GM19395 (cell line): Measurements from ENCODE around the gene MEF2B.

Experiments
- ATAC-seq: cut with Tn5 transposase; IDR thresholded peaks from one replicate; pipeline ENCODE4 v1.9.1; 2021; ENCODE audit warnings: mild to moderate bottlenecking, moderate library complexity; ENCODE audit not compliant: unreplicated experiment

The MEF2B gene

GRCh38 chr19:19170053-19170872 lies at the start of gene MEF2B:
Gene MEF2B (minus strand): TSS chr19:19170263. CDS start chr19:19150735, 19,528 bp downstream.
- peak; percentile 84 for ATAC-seq

- no peak for ATAC-seq
These were observed 48.8 kb upstream of the MEF2B start for GRCh38 chr19:19218911-19219310.

DNA sequence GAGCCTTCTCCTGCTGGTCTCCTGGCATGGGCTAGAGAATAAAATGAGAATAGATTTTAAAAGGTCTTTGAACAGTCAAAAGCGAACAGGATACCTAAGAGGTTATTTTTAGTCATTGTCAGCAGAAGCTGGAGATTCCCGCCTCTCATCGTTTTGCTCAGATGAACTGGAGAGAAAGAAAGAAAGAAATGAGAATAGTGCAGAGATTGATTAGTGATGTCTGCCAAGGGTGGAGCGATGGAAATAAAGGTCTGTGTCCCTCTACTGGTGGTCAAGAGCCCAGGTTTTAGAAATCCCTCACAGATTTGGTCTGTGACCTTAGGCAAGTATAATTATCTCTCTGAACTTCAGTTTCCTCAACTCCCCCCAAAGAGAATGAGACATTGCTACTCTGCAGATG lies 47.0 kb upstream of the MEF2B start:
- ATAC-seq: no peak

DNA sequence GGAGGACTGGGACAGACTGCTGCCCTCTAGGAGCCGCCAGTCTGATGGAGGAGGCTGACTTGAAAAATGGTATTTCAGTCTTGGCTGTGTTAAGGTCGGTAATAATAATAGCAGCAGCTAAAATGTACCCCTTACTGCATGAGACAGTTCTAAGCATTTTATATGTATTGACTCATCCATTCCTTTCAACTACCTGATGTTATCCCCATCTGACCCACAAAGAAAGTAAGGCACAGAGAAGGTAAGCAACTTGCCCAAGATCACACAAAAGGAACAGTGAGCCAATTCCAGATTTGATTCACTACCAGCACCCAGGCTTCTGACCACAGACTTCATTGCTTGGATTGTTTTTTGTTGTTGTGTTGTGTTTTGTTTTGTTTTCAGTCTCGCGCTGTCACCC lies 45.7 kb upstream of the MEF2B start:
- no peak for ATAC-seq

DNA sequence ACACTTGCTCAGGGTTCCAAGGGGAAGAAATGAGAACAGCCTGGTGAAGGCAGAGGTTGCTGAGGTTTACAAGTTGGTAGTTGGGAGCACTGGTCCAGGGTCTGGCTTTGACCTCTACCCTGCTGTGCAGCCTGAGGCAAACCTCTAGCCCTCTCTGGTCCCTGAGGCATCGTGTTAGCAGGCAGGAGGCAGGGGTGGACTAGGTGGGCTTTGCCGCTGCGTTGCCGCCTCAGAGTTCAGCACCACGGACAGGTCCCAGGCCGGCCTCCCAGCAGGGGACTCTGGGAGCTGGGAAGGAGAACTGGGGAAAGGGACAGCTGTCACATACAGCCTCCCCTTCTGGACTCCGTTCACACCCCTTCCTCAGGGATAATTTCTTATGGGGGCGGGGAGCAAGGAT lies 44.8 kb upstream of the MEF2B start:
- ATAC-seq: no peak

- ATAC-seq: no peak
These were observed 44.1 kb upstream of the MEF2B start for GRCh38 chr19:19214159-19214490.

GRCh38 chr19:19213426-19214158 lies 43.5 kb upstream of the MEF2B start:
- ATAC-seq: no peak

DNA sequence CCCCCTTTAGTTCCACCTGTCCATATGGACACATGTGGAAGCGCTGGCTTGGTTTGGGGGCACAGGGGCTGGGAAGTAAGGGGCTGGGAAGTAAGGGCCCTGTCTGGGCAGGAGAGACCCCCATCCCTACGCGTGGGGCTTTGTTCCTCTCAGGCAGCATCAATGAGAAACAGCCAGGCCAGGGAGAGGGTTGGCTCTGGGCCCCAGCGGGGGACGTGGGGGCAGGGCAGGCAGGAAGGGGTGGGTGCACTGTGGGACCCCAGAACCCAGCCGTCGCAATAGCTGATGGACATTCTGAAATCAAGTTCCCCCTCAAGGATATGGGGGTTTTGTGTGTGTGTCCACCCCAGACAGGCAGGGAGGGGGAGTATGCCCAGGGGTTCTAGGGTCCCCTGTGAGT lies 42.9 kb upstream of the MEF2B start:
- ATAC-seq: no peak

- ATAC-seq: no peak
These were observed 41.7 kb upstream of the MEF2B start, which contains the start of gene NCAN for GRCh38 chr19:19211499-19212420. Gene NCAN (plus strand): TSS chr19:19211958. CDS start chr19:19216954, 4,996 bp downstream.

- ATAC-seq: no peak
These were observed 39.3 kb upstream of the MEF2B start for GRCh38 chr19:19209372-19209771.

DNA sequence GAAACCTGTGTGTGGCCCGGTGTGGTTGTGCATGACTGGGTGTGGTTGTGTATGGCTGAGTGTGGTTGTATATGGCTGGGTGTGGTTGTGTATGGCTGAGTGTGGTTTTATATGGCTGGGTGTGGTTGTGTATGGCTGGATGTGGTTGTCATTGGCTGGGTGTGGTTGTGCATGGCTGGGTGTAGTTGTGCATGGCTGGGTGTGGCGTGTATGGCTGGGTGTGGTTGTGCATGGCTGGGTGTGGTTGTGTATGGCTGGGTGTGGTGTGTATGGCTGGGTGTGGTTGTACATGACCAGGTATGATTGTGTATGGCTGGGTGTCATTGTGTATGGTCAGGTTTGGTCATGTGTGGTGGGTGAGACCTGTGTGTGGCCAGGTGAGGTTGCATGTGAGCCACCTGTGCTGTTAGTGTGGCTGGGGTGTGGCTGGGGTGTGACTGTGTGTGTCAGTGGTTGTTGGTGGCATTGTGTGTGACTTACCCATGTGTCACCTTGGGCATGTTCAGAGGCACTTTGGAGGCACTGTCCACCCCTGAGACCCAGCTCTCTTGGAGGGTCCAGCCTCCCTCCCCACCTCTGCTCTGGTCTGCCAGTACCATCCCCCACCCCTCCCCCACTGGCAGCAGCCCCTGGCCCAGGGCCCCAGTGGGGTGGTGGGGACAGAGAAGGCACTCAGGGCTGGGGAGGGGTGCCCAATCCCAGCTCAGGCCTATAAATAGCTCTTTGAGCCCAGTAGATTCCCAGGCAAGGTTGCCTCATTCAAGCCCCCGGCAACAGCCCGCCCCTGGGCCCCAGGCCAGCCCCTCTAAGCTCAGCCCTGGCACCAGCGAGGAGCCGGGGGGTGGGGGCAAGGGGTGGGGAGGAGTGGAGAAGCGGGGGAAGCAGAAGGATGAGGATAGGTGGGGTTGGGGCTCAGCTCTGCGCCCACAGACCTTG lies 37.8 kb upstream of the MEF2B start:
- ATAC-seq: no peak

- no peak for ATAC-seq
These were observed 36.9 kb upstream of the MEF2B start for GRCh38 chr19:19206938-19207337.

GRCh38 chr19:19205416-19206410 lies 35.6 kb upstream of the MEF2B start:
- ATAC-seq: no peak

DNA sequence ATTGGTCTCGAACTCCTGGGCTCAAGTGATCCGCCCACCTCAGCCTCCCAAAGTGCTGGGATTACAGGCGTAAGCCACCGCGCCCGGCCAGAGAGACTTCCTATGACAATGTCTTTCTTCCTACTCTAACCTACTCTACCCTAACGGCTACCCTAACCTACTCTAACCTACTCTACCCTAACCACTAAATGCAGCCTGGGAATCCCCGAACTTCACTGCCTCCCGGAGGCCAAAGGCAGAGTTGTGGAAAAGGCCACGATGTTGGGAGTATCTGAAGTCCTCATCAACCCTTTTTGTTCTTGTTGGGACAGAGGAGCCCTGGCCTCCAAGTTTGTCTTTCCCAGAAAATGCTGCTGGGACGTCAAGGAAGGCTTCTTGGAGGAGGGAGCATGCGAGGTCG lies 34.1 kb upstream of the MEF2B start:
- ATAC-seq: no peak

DNA sequence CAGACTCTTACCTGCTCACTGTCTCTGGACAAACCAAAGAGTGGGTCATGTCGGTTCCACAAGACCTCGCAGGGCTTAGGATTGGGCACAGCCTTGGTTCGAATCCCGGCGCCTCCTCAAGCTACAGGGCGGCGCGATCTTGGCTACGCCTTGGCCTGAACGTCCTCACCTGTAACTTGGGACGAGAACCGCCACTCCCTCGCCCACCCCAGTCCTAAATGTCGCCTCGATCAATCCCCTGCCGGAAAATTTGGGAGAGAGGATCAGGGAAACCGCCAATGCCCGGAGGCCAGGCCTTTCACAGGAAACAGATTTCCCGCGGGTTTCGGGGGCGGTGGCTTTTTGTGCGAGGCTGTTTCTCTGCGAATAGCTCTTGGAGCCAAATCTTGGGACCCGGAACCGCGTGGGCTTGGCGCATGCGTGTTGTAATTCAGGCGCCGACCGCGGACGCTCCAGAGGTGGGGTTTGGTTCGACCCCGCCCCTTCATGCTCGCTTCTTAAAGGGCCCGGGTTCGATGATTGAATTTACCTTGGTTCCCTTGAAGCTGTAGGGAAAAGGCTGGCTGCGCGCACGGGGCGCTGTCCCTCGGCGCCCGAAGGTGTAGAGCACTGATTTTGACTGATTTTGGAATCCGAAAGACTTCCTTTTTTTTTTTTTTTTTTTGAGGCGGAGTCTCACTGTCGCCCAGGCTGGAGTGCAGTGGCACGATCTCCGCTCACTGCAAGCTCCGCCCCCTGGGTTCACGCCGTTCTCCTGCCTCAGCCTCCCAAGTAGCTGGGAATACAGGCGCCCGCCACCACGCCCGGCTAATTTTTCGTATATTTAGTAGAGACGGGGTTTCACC lies 33.2 kb upstream of the MEF2B start, which contains the start of gene NR2C2AP:
Gene NR2C2AP (minus strand): TSS at position 403 of the 845 bp plus-strand sequence. CDS start 354 bp downstream, at position 49.
- ATAC-seq: peak; percentile 74

DNA sequence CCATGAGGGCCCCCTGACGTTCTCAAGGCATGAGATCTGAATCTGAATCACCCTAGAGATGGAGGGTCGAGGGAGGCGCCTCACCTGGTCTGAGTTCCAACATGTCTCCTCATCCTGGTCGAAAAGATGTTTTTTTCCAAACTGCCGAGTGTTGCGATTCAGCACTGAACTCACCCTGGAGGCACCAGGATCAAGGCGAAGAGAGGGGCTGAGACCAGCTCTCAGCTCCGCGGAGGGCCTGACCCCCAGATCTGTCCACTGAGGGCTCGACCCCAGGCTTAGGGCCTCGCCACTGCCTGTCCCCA lies 32.6 kb upstream of the MEF2B start:
- ATAC-seq: no peak

DNA sequence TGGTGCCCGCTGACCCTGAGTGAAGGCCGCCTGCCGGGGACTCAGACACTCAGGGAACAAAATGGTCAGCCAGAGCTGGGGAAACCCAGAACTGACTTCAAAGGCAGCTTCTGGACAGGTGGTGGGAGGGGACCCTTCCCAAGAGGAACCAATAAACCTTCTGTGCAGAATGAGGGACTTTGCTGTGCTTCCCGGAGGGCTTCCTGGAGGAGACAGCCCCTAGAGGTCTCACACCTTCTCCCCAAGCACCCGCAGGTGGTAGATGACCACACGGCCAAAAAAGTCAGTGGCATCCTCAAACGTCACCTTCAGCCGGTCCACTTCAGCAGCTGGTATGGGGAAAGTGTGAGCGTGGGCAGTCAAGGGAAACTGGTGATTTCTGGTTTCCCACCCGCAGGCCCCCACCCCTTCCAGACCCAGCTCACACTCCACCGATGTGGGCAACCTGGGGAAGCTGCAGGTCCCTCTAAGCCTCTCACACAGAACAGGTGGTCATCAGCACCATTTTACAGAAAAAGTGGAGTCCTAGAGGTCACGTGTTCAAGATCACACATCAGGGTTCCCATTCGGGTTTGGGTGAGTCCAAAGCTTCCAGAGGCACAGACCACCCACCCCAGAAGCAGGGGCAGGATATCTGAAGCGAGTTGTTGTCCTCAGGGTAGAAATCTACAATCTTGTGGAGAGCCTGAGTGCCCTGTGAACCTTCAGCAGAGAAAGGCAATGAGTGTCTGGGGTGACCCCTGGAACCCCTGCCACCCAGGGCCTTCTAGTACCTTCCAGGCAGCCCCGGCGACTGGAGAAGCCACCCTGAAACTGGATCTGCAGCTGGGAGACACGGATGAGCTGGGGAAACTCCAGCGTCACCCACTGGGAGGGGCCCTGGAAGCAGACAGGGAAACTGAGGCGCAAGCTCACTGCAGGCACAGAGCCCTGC lies 31.9 kb upstream of the MEF2B start:
- no peak for ATAC-seq
